Measurements from ENCODE around the gene DENND1A. TPM values are rescaled to one million over a fixed set of nuclear protein-coding genes. Genes with fewer than 3 reads are reported as not detected.

The DENND1A gene
- total RNA-seq, 1 donor, result 22.9 TPM

DNA sequence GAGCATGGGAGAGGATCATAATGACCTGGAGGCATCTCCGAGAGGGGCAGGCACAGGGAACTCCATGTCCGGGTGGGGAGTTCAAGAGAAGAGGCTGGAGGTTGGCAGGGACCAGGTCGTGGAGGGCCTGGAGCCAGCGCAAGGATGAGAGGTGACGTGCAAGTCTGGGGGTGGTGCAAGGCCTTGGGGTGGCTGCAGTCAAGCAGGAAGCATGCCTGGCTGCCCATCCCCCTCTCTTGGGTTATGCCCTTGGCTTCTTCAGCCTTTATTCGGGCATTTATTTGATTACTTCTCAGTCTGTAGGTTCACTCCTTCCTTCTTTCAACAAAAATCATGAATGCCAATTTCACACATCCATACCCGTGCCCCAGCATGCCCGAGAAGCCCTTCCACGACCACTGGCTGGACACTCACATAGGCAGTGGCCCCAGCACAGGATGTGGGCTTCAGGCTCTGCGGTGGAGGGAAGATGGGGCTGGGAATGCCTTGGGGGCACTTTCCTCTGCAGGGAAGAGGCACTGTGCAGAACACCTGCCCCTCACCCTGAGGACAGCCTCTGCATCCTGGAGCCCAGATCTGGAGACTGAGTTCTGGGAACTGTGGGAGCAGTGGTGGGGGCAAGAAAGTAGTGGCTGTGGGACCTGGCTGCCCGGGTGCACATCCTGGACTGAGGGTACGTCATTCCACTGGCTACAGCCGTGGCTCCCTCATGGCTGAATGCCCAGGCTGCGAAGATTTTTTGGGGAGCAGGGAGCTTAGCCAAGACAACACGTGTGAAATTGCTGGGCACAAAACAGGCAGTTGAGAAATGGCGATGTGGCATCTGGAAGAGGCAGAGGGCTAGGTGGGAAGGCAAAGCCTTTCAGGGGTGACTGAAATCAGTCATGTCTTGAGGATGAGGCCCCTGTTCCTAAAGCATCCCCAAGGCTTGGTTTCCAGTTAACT lies 535.4 kb downstream of the DENND1A start:
- TF ChIP-seq, protein P1, sequence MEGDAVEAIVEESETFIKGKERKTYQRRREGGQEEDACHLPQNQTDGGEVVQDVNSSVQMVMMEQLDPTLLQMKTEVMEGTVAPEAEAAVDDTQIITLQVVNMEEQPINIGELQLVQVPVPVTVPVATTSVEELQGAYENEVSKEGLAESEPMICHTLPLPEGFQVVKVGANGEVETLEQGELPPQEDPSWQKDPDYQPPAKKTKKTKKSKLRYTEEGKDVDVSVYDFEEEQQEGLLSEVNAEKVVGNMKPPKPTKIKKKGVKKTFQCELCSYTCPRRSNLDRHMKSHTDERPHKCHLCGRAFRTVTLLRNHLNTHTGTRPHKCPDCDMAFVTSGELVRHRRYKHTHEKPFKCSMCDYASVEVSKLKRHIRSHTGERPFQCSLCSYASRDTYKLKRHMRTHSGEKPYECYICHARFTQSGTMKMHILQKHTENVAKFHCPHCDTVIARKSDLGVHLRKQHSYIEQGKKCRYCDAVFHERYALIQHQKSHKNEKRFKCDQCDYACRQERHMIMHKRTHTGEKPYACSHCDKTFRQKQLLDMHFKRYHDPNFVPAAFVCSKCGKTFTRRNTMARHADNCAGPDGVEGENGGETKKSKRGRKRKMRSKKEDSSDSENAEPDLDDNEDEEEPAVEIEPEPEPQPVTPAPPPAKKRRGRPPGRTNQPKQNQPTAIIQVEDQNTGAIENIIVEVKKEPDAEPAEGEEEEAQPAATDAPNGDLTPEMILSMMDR (IDR thresholded peaks at IDR 0.05; ENCODE audit: insufficient read depth, low read depth, low read length), result no peak
- no peak overlapping the region for H3K4me3 ChIP-seq (ENCODE audit: low read depth, low read length)
- no peak for DNase-seq (ENCODE audit: low read depth)

DNA sequence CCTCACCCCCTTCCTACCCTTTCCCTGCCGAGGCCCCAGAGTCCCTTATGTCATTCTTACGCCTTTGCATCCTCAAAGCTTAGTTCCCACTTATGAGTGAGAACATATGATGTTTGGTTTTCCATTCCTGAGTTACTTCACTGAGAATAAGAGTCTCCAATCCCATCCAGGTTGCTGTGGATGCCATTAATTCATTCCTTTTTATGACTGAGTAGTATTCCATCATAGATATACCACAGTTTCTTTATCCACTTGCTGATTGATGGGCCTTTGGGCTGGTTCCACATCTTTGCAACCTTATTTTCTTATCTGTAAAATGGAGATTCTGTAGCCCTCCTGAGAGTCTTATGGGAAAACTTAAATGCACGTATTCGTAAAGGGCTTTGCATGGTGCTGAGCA lies 537.1 kb downstream of the DENND1A start:
- no peak for DNase-seq (ENCODE audit: low read depth)
- TF ChIP-seq, protein P1 (IDR thresholded peaks at IDR 0.05; ENCODE audit: insufficient read depth, low read depth, low read length), result no peak
- no peak overlapping the region for H3K4me3 ChIP-seq (ENCODE audit: low read depth, low read length)

- TF ChIP-seq, protein P1 (IDR thresholded peaks at IDR 0.05; ENCODE audit: insufficient read depth, low read depth, low read length), result no peak
- DNase-seq (ENCODE audit: low read depth), result no peak
- no peak overlapping the region for H3K4me3 ChIP-seq (ENCODE audit: low read depth, low read length)
Observed at GRCh38 chr9:123391946-123392345, 538.0 kb downstream of the DENND1A start.

DNA sequence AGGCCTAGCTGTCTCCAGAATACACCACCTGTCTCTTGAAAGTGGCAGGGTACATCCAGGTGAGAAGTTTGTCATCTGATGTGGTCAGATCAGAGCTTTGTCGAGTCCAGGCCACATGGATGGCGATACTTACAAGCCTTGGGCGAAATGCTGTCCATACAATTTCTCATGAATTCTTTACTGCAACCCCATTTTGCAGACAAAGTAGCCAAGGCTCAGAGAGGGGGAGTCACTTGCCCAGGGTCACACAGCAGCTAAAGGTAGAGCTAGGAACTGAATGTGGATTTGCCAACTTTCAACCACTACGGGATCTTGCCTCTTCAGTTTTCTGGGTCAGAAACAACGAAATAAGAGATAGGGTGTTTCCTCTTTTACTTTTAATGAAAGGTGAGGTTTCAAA lies 538.7 kb downstream of the DENND1A start:
- no peak overlapping the region for H3K4me3 ChIP-seq (ENCODE audit: low read depth, low read length)
- DNase-seq (ENCODE audit: low read depth), result no peak
- TF ChIP-seq, protein P1 (IDR thresholded peaks at IDR 0.05; ENCODE audit: insufficient read depth, low read depth, low read length), result no peak

DNA sequence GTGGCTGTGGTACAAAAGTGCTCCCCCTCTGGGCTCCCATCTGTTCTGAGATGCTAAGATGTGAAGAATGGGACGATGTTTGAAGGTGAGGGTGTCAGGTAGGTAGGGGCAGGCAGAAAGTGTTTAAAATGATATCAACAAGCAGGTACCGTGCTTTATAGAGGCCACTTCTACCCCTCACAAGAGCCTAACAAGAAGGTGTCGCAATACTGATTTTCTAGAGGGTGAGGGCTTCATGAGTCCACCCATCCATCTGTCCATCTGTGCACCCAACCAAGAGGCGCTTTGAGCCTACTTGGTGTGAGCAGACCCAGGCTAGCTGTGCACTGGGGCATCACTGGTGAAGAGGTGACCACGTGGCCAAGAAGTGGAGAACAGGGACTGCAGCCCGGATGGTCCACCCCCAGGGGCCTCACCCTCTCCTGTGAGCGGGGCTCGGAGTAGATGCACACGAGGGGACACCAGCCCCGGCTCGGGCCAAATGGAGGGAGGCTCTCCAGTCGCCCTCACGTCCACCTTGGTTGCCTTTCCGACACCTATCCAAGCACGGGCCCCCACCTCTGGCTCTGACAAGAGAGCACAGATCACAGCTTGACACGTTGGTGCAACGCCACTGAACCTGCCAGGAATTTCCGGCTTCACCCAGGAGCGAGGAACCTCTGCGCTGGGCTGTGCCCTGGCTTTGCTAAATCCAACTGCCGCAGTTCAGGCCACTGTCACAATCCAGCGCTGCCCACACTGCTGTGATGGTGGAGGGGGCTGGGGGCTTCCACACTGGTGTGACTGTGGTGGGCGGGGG lies 539.4 kb downstream of the DENND1A start:
- TF ChIP-seq, protein P1 (IDR thresholded peaks at IDR 0.05; ENCODE audit: insufficient read depth, low read depth, low read length), result no peak
- no peak for DNase-seq (ENCODE audit: low read depth)
- no peak overlapping the region for H3K4me3 ChIP-seq (ENCODE audit: low read depth, low read length)

DNA sequence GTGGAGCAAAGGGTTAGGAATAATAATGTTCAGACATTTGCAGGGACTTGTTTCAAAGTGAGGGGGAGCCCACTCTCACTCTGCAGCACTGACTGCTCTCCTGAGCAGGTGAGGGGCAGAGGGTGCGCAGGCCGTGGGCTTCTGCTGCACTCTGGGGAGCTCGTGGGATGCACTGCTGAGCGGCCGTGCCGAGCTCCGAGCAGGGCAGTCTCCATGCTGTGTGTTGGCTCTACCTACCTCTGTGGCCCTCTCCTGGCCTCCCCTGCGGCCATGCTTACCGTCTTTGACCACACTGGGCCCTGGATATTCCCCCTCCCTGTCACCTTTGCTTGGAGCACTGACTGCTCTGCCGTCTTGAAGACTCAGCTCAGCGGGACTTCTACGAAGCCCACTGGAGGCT lies 540.2 kb downstream of the DENND1A start:
- TF ChIP-seq, protein P1 (IDR thresholded peaks at IDR 0.05; ENCODE audit: insufficient read depth, low read depth, low read length), result no peak
- DNase-seq (ENCODE audit: low read depth), result no peak
- H3K4me3 ChIP-seq (ENCODE audit: low read depth, low read length), result no peak overlapping the region

Data from fibroblast of villous mesenchyme (primary cell).